HG03066 (cell line): ENCODE data around the gene CELSR1.
A peak's percentile ranks its signal among the peaks of the same experiment; 100 is the strongest.

Experiments used
- ATAC-seq: cut with Tn5 transposase; IDR thresholded peaks from one replicate; pipeline ENCODE4 v1.9.1; 2021; ENCODE audit warnings: low read depth; ENCODE audit not compliant: unreplicated experiment

CELSR1 gene, protein sequence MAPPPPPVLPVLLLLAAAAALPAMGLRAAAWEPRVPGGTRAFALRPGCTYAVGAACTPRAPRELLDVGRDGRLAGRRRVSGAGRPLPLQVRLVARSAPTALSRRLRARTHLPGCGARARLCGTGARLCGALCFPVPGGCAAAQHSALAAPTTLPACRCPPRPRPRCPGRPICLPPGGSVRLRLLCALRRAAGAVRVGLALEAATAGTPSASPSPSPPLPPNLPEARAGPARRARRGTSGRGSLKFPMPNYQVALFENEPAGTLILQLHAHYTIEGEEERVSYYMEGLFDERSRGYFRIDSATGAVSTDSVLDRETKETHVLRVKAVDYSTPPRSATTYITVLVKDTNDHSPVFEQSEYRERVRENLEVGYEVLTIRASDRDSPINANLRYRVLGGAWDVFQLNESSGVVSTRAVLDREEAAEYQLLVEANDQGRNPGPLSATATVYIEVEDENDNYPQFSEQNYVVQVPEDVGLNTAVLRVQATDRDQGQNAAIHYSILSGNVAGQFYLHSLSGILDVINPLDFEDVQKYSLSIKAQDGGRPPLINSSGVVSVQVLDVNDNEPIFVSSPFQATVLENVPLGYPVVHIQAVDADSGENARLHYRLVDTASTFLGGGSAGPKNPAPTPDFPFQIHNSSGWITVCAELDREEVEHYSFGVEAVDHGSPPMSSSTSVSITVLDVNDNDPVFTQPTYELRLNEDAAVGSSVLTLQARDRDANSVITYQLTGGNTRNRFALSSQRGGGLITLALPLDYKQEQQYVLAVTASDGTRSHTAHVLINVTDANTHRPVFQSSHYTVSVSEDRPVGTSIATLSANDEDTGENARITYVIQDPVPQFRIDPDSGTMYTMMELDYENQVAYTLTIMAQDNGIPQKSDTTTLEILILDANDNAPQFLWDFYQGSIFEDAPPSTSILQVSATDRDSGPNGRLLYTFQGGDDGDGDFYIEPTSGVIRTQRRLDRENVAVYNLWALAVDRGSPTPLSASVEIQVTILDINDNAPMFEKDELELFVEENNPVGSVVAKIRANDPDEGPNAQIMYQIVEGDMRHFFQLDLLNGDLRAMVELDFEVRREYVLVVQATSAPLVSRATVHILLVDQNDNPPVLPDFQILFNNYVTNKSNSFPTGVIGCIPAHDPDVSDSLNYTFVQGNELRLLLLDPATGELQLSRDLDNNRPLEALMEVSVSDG (N-terminal part only)

GRCh38 chr22:46537225-46537945, at the start of gene CELSR1:
Gene CELSR1 (minus strand): TSS chr22:46537620. CDS start chr22:46537170, 450 bp downstream.
- no peak for ATAC-seq

GRCh38 chr22:46587061-46587460, 49.6 kb upstream of the CELSR1 start:
- peak; percentile 42 for ATAC-seq

- no peak for ATAC-seq
Observed at GRCh38 chr22:46586531-46587011, 49.2 kb upstream of the CELSR1 start.

DNA sequence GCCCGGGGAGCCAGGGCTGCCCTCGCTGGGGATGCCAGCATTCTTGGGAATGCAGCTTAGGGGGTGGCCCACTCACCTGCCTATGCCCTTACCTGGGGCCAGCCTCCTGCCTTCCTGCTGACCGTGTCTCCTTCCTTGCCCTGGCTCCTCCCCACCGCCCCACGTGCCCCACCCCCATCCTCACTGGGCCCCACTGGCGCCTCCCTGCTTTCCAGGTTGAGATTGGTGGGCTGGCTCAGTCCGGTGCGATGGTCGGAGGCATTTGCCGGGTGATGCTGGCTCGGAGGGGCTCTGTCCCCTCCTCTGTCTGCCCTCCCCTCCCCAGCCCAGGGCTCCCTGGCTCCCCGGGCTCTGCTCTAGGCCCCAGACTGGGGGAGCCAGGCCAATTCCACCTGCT, 48.7 kb upstream of the CELSR1 start:
- ATAC-seq, result no peak

DNA sequence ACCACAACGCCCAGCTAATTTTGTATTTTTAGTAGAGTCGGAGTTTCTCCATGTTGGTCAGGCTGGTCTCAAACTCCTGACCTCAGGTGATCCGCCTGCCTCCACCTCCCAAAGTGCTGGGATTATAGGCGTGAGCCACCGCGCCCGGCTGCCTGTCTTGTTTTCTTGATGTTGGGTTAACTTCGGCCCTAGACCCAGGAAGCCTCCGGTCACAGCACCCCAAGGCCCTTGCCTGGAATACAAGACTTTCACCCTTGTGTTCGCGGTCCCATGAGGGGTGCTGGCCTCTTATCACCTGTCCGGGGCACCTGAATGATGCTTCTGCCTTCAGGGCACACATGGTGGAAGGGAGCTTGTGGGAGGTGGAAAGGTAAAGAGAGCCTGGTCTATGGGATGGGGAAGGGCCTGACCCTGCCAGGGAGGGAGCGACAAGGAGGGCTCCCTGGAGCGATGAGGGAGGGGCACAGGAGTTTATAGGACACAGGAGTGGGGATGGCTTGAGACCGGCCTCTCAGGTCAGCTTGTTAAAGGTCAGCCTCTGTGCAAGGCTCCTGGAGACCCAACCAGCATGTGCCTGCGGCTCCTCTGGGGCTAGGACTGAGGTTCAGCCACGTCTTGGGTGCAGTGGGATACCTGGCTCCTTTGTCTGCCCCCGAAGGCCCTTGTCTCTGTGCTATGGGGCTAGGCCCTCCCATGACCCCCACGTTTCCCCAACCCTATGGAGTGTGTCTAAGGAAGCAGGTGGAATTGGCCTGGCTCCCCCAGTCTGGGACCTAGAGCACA, 48.1 kb upstream of the CELSR1 start:
- no peak for ATAC-seq

- ATAC-seq, result no peak
Observed at GRCh38 chr22:46584081-46584921, 46.9 kb upstream of the CELSR1 start.

DNA sequence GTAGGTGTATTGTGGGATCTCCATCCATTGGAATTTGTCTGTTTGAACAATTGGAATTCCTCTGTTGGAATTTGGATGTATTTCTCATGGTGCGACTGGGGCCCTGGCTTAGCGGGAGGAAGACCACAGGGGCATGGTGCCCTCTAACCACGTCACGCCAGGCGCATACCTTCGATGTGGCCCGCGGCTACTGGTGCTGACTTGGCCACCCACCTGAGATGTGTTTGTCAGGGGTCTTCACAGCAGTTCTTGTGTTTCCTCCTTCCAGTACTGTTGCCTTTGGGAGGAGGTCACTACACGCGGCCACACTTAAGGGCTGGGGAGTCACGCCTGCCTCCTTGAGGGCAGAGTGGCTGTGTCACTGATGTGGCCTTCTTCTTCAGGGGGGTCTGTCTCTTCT, 46.2 kb upstream of the CELSR1 start:
- no peak for ATAC-seq

- no peak for ATAC-seq
Observed at GRCh38 chr22:46582281-46582933, 45.0 kb upstream of the CELSR1 start.

DNA sequence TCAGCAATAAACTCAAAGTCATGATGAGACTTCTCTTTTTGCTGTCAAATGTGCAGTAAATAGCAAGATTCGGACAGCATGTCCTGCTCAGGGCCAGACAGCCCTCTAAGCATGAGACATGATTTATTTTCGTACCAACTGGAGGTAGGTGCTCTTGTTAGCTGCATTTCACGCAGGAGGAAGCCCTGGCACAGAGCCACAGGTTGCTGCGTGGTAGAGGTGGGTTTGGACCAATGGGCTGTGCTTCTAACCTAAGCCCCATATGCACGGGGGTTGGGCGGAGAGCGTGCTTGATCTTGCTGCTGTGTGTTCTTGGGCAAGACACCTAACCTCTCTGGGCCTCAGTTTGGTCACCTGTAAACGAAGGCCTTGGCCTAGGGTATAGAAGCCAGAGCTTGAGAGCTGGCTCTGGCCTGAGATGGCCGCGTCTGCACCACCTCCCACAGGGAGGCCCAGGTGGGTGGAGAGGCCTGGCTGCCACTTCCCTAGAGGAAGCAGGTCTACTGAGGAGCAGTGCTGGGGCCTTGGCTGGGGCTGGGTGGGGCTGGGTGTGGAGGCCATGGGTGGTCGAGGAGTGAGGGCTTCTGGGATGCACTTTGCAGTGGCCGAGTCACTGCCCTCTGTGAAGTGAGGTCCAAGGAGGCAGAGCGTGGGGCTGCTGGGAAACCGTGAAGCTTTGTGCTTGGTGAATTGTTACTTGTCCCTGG, 44.3 kb upstream of the CELSR1 start:
- no peak for ATAC-seq

- no peak for ATAC-seq
Observed at GRCh38 chr22:46580940-46581537, 43.6 kb upstream of the CELSR1 start.

DNA sequence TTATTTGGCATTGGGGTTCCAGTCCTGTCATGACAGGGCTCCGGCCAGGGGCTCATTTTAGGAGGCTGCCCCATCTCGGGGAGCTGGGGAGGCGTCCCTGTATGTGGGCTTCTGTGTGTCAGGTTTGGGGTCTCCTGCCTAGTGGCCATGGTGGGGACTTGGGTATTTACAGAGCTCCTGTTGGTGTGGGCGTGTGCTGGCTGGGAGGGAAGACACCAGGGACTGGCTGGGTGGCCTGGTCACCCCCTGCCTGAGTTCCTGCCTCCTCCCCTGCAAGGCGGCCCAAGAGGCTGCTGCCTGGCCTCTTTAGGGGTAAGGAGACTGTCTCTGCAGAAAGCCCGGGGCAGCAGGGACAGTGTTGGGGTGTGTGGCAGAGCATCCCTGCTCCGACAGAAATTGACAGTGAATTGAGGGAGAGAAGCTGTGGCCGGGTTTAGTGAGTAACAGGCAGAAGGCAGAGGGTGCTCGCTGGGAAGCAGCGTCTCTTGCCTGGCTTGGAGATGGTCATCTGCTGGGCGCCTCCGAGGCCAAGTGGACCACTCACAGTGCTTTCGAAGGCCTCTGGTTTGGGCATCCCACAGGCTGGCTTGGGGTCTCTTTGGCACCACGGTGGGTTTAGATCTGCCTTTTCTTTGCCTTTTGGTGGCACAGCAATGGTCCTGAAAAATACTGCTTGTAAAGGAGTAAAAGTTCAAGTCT, 42.5 kb upstream of the CELSR1 start:
- no peak for ATAC-seq

DNA sequence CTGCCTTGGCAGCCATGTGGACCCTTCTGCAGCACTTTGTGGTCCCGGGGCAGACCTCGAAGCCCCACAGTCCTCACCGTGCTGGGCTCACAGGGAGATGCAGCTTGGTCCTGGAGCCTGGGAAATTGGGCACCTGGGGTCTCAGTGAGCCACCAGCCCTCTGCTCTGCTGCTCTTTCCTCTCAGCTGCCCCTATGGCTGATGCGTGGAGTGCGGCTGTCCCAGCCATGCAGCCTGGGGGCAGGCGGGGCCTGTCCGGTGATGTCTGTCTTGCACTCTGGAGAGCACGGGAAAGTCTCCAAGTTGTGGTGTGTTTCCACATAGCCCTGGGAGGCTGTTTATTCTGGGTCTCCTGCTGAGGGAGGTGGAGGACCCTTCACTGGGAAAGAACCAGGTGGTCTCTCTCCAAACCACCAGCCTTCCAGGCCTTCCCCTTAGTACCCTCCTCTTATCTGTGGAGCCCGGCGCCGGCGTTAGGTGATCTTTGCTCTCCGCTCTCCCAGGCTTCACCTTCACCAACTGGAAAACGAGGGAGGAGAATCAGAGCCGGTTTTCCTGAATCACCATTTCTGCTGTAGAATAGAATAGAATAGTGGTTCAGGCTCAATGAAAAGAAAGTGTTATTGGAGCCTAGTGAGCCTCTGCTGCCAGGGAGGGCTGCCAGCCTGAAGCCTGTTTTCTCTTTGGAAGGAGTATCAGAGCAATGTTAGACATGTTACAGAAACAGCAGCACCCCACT, 41.6 kb upstream of the CELSR1 start:
- no peak for ATAC-seq

DNA sequence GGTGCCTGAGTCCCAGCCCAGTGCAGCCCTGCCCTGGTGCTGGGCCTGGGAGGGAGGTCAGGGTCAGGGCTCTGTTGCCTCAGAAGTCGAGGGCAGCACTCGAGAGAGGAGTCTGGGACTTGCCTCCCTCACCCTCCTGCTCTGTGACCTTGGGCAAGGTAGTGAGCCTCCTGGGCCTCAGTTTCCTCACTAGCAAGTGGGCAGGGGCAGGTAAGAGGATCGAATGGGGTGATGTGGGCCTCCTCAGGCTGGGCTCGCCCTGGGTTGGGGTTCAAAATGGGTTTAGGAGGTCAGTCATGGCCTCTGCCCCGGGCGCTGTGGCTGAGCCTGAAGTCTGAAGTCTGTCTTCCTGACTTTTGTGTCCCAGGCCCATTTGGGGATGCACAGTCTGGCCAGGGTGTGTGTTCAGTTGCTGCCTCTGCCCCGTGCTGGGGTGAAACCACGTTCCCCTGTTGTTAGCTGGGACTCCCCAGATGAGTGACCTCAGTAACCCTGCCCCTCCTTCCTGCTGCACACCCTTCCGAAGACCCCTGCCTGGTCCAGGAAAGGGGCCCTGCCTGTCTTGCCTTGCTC, 40.9 kb upstream of the CELSR1 start:
- ATAC-seq, result no peak

DNA sequence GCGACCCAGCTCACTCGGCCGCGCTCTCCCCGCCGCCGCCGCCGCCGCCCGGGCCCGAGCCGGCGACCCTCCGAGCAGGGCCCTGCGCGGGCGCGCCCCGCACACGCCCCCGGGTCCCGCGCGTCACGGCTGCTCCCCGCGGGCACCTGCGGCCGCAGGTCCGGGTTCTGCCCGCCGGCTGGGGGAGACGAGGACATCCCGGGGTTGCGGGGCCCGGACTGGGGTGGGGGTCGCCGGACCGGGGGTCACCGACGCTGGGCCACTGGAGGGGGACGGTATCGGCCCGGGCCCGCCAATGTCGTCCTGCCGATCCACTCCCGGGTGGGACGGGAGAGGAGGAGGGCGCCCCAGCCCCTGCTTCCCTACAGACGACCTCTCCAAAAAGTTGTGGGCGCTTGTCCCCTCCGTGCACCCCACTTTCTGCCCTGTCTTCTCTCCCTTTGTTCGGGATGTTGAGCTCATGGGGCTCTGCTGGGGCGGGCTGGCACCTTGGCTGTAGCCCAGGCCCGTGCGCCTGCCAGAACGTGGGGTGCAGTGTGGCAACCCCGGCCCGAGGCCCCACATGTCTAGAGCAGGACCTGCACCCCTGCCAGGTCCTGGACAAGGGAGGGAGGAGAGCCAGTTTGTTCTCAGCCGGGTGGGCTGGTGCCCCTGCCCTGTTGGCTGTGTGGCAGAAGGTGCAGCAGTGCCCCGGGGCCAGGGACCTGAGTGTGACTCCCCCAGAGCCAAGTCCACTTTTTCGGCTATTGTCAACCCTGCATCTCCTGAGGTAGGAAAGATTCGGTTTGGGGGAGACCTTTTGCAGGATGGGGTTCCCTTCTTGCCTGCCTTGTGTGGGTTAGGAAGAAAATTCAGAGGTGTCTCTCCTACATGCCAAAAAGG, 40.2 kb upstream of the CELSR1 start:
- ATAC-seq, result no peak
